ENCODE measurements around the gene GNA12. TPM values are rescaled to one million over a fixed set of nuclear protein-coding genes. Genes with fewer than 3 reads are reported as not detected.
A peak's percentile ranks its signal among the peaks of the same experiment; 100 is the strongest.

Gene GNA12
- total and polyA plus RNA-seq, 2 of the 4 experiments (the other 2 are of a cell fraction), result 14.3 to 93.9 TPM

DNA sequence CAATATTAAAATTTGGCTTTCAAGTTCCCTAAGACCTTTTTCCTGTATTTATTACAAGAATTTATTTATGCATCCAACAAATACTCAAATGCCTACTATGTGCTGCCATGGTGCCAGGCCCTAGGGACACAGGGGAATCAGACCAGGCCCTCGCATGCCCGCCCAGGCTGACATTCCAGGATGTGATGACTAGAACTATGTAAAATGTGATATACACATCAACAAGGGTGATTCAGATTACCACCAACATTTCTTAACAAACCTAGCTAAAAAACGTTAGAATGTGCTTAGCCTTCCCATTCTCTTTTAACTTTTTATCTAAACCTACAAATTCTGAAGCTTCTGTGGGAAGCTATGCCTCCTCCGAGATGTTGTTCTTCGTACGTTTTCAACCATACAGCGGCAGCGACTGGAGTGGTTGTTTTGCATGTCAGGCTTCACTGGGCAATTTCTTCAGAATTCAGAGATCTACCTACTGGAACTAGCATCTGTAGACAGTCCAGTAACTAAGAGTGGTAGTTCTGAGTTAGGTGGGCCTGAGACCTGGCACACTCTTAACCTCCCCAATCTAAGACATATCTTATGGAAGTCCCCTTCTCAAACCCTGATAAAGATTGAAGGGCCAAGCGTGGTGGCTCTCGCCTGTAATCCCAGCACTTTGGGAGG lies 22.1 kb downstream of the GNA12 start:
- in situ Hi-C loops (cut with MboI; ENCODE audit: low sequenced_read_pairs) (no loop called here), intact Hi-C loops (cut with micrococcal nuclease) (no loop called here), dilution Hi-C loops (cut with HindIII; ENCODE audit: low sequenced_read_pairs, unreplicated experiment) (no loop called here)
- Histone ChIP-seq H3K9me1 (ENCODE audit: insufficient read depth, low read length) (peaks cover 36% of the 10 kb centered on the region), H3K9ac (ENCODE audit: low read depth, low read length) (peak overlapping the region; percentile 70), H2AK5ac (ENCODE audit: low read depth, low read length) (peak overlapping the region; percentile 92), H3K79me1 (ENCODE audit: low read depth in 1 of 2, low read length in 2 of 2) (peaks cover 23 to 80% of the 10 kb centered on the region in 2 experiments), H3K4me2 (ENCODE audit: low read depth, low read length) (peak overlapping the region; percentile 72), H4K5ac (ENCODE audit: low read depth, low read length) (peak overlapping the region; percentile 91), H2BK15ac (ENCODE audit: low read depth, low read length) (peak overlapping the region; percentile 82), H3K4me3 (ENCODE audit: insufficient read depth, low read depth, low read length) (no peak overlapping the region), H2AFZ (replicated peaks; ENCODE audit: low read length, poor library complexity) (no peak overlapping the region), H3K36me3 (ENCODE audit: control insufficient read depth, insufficient read depth, low read length) (no peaks in the 10 kb centered on the region), H3K14ac (replicated peaks; ENCODE audit: low read depth, low read length) (peak overlapping the region; percentile 93), H2BK5ac (ENCODE audit: low read depth, low read length, poor library complexity, severe bottlenecking) (peak overlapping the region; percentile 100), H4K91ac (ENCODE audit: insufficient read depth, low read depth, low read length) (peak overlapping the region; percentile 97), H2BK120ac (ENCODE audit: low read depth, low read length) (peak overlapping the region; percentile 93), H3K18ac (ENCODE audit: low read depth, low read length) (peak overlapping the region; percentile 95), H4K8ac (ENCODE audit: low read depth in 2 of 2, low read length in 2 of 2) (peak overlapping the region; percentile 83 to 90), H3K23ac (ENCODE audit: low read depth, low read length) (peak overlapping the region; percentile 98), H2BK20ac (ENCODE audit: low read depth, low read length) (peak overlapping the region; percentile 99), H3K9me3 (ENCODE audit: control insufficient read depth, insufficient read depth, low read length) (no peaks in the 10 kb centered on the region), H3K27me3 (ENCODE audit: control insufficient read depth, insufficient read depth, low read length) (no peaks in the 10 kb centered on the region), H4K20me1 (ENCODE audit: insufficient read depth, low read length) (peaks cover 6% of the 10 kb centered on the region; the same call in 1 of the 2 replicates), H2AK9ac (replicated peaks; ENCODE audit: low read depth, low read length, poor library complexity) (peak overlapping the region; percentile 49), H3K4me1 (ENCODE audit: control insufficient read depth, insufficient read depth, low read length) (peaks cover 58% of the 10 kb centered on the region), H3K56ac (ENCODE audit: extremely low read depth, insufficient read depth, low read length) (peak overlapping the region; percentile 91), H3K4ac (ENCODE audit: low read depth, low read length) (peak overlapping the region; percentile 99), H3K27ac (ENCODE audit: insufficient read depth, low read length) (peak overlapping the region; percentile 97)
- TF ChIP-seq RFX5 (IDR thresholded peaks at IDR 0.05; ENCODE audit: low read depth, low read length), result no peak
- no peak for TF ChIP-seq RAD21 (IDR thresholded peaks at IDR 0.05; ENCODE audit: low read length)
- no peak for TF ChIP-seq NFE2L2 (IDR thresholded peaks at IDR 0.05; ENCODE audit: low read depth, low read length)
- TF ChIP-seq CEBPB (IDR thresholded peaks at IDR 0.05; ENCODE audit: low read depth, low read length), result peak; percentile 50; the same call in 1 of the 2 replicates
- peak; percentile 90 for TF ChIP-seq FOS (IDR thresholded peaks at IDR 0.05; ENCODE audit: low read depth, low read length)
- ATAC-seq (ENCODE audit: low read depth) (peak; percentile 74), DNase-seq (peak; percentile 91)
- CTCF ChIA-PET, result no interaction called here
- WGBS, 2 experiments (ENCODE audit: extremely low coverage in 2 of 2, insufficient read length in 1 of 2), result no CpG with 5 or more reads among the region's 10 CpGs
- BruUV-seq (replicated peaks), result no TSS peak
- POLR2A ChIA-PET (ENCODE audit: unreplicated experiment), result interaction anchor here (0.6 to 1.0 kb wide), 4 partner anchors 18 to 258 kb away, joined by 3 read pairs; no protein-coding TSS in a partner anchor

All from IMR-90 (cell line).